Fibroblast of pulmonary artery (primary cell): ENCODE data around the gene TLR4.

Experiments
- DNase-seq: peaks from one replicate; pipeline ENCODE4 v3.0.0-alpha.2; 2010; ENCODE audit warnings: low read depth
- H3K4me3 ChIP-seq: replicated peaks from 2 replicates; pipeline ENCODE4 v1.5.1; 2011; ENCODE audit warnings: low read depth, mild to moderate bottlenecking, control low read depth, low read length, moderate library complexity
- CTCF ChIP-seq: IDR thresholded peaks from 2 replicates; pipeline ENCODE4 v1.5.1; 2011; ENCODE audit warnings: mild to moderate bottlenecking, control low read depth, low read length, inconsistent platforms; ENCODE audit errors: missing control alignments

The TLR4 gene

GRCh38 chr9:117704024-117704575 is at the start of gene TLR4:
TLR4 (plus strand) TSS chr9:117704403; CDS start chr9:117704473, 70 bp downstream.
- DNase-seq: peak; percentile 88
- no peak for TF ChIP-seq CTCF
- peak within 1 kb of the TSS; percentile 63 for H3K4me3 ChIP-seq

- H3K4me3 ChIP-seq: no peak overlapping the region
- no peak for TF ChIP-seq CTCF
- DNase-seq: peak; percentile 33
Observed at GRCh38 chr9:117656002-117656401, 48.2 kb upstream of the TLR4 start.

- no peak for DNase-seq
- no peak for TF ChIP-seq CTCF
- H3K4me3 ChIP-seq: no peak overlapping the region
Observed at GRCh38 chr9:117662651-117663050, 41.6 kb upstream of the TLR4 start.

DNA sequence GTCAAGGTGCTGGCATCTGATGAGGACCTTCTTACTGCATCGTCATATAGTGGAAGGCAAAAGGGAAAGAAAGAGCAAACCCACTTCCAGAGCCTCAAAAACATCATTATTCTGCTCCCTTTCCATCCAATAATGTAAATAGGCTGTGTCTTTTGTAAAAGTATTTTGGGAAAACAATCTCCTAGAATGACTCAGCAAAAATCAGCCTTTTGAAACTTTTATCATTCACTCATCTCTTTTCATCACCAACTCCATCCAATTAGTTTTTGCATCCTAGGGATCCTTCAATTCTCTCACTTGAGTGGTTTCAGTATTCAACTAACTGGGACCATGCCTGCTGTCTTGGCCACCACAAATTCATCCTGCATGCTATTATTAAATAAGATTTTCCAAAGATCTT is 39.8 kb upstream of the TLR4 start:
- H3K4me3 ChIP-seq: no peak overlapping the region
- DNase-seq: no peak
- no peak for TF ChIP-seq CTCF

DNA sequence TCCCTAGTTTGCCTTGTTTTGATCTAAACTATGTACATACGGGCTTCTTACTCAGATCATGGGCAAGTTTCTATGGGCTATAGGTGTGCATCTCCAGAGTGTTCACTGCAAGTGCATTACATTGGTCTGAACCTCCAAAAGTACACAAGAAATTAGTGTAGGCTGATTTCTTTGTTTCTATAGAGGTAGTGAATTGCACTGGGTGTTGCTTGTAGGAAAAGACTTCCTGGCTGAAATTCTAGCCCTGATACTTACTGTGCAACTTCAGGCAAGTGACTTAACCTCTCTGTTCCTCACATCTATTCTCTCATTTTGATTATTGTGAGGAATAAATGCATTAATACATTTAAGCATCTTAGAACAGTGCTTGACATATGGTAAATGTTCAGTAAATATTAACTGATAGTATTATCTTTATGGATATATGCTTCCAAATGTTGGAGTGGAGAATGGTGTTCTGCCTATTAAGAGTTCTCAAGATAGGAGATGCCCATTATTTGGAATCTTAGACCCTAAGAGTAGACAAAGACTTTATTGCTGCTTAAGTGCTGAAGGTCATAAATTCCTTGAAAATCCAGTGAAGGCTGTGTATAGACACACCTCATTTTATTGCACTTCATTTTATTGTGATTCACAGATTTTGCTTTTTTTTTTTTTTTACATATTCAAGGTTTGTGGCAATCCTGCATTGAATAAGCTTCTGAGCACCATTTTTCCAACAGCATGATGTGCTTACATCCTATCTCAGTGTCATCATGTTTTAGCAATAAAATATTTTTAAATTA is 38.4 kb upstream of the TLR4 start:
- no peak for DNase-seq
- TF ChIP-seq CTCF: no peak
- no peak overlapping the region for H3K4me3 ChIP-seq

DNA sequence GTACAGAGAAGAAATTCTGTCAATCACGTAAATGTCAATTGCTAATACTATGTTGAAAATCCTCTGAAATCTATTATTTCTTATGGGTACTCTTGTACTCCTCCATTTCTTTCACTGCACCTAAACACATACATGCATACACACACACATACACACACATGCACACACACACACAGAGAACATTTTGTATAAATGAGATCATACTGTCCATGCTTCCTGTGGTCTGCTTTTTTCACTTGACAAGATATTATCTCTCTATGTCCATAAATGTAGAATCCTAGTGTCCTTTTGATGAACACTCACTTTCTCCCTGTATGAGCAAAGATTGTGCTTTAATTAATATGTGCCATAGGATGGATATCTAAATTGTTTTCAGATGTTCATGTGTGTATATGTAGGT is 32.7 kb upstream of the TLR4 start:
- no peak overlapping the region for H3K4me3 ChIP-seq
- no peak for TF ChIP-seq CTCF
- DNase-seq: no peak

DNA sequence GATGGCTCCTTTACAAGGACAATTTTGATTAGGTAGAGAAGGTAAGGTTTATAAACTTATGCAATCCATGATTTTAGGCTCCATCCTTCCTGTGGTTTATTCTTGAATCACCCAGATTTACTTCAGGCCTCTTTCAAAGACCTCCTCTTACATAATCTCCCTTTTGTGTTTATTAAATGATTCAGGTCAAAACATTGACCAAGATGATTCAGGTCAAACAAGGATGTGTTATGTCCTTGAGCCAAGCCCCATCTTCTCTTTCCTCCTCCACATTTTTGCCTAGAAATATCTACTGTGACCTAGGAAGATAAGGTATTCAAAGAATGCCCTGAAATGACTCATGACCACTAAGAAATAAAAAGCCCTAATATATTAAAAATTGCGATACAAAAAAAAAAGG is 31.8 kb upstream of the TLR4 start:
- peak; percentile 59 for DNase-seq
- H3K4me3 ChIP-seq: no peak overlapping the region
- no peak for TF ChIP-seq CTCF
